Astrocyte of the spinal cord (primary cell): ENCODE measurements around the gene FCN3.
"Not testable (repeated sequence)": the region's sequence is repeated elsewhere in the genome, so short reads cannot be mapped to it uniquely, and the experiment has no call there.

ENCODE experiments used
- DNase-seq: peaks from one replicate; pipeline ENCODE4 v3.0.0; 2011; ENCODE audit warnings: low read depth, low spot score
- H3K4me3 ChIP-seq: 2 replicates; pipeline ENCODE4 v1.5.1; 2011; ENCODE audit warnings: low read depth, mild to moderate bottlenecking, low read length, moderate library complexity
- in situ Hi-C: cut with HindIII; loops from 2 replicates; pipeline ENCODE4 v1.10.0; 2017; ENCODE audit warnings: low sequenced_read_pairs
- TF ChIP-seq, protein P1 (sequence below): IDR thresholded peaks from 2 replicates; pipeline ENCODE4 v1.5.1; 2012; ENCODE audit warnings: low read depth, mild to moderate bottlenecking, low read length, inconsistent platforms

Gene FCN3

DNA sequence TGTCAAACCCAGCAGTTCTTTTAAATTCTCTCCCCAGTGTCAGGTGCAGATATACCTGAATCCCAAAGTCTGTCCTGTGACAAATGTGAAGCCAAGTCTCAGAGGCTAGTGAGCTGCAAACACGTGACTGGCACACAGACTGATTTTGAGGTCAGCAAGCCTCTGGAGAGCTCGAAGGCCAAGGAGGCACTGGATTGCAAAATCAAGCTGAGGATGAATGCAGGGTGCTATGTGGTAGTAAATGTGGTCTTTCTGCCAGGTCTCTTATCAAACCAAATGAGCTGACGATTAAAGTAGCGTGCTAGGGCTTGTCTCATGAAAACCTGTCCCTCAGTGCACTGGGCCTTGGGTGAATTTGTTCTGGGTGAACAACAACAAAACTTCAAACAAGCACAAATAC lies 38.4 kb upstream of the FCN3 start:
- no peak overlapping the region for H3K4me3 ChIP-seq
- in situ Hi-C loops = no loop called here
- DNase-seq = no peak
- TF ChIP-seq, protein P1, sequence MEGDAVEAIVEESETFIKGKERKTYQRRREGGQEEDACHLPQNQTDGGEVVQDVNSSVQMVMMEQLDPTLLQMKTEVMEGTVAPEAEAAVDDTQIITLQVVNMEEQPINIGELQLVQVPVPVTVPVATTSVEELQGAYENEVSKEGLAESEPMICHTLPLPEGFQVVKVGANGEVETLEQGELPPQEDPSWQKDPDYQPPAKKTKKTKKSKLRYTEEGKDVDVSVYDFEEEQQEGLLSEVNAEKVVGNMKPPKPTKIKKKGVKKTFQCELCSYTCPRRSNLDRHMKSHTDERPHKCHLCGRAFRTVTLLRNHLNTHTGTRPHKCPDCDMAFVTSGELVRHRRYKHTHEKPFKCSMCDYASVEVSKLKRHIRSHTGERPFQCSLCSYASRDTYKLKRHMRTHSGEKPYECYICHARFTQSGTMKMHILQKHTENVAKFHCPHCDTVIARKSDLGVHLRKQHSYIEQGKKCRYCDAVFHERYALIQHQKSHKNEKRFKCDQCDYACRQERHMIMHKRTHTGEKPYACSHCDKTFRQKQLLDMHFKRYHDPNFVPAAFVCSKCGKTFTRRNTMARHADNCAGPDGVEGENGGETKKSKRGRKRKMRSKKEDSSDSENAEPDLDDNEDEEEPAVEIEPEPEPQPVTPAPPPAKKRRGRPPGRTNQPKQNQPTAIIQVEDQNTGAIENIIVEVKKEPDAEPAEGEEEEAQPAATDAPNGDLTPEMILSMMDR = no peak

DNA sequence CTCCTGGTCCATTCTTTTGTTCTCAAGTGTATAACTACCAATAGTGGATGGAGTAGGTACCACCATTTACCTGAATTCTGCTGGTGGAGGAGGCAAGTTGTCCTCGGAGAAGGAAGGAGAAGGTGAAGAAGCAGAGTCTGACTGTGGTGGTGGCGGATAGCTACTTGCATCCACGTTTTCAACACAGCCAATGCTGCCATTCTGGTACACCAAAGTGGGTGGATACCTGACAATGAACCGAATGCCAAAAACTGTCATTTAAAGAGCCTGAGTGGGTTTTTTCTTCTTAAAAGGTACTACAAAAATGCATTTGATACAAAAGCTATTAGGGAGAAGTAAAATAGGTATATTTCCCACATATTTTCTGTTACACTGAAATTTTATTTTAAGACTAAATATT lies 37.9 kb upstream of the FCN3 start:
- no peak overlapping the region for H3K4me3 ChIP-seq
- DNase-seq = no peak
- TF ChIP-seq, protein P1 = no peak
- in situ Hi-C loops = no loop called here

DNA sequence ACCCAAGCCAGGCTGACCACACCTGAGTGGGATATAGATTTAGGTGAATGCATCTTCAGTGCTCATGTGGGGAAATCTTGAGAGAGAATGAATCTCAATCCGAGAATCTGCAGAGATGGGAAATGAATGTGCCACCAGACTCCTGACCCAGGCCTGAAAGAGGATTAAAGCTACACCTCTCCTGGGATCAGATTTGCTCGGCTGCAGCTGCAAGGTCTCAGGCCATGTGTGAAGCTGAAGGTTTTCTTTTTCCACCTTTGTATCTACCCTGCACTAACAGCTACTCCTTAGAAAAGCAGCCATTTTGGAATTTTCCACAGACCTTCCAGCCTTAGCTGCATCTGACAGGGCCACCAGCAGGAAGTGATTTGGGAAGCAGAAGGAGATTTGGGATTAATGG lies 36.1 kb upstream of the FCN3 start:
- TF ChIP-seq, protein P1 = no peak
- in situ Hi-C loops = no loop called here
- no peak for DNase-seq
- no peak overlapping the region for H3K4me3 ChIP-seq

DNA sequence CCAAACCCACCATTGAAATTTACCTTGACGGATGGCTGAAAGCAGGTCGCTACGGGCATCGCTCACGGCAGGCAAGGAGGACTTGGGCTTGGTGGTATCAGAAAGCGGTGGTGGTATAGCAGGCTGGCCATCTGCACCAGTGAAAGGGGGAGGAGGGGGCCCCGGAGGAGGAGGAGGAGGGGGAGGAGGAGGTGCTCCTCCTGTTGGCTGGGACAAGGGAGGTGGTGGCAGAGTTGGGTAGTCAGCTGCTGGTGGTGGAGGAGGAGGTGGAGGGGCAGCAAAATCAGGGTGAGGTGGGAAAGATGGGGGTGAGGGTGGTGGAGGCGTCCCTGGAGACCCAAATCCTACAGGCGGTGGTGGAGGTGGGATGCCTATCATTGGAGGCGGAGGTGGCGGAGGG lies 35.0 kb upstream of the FCN3 start:
- no peak overlapping the region for H3K4me3 ChIP-seq
- no peak for DNase-seq
- in situ Hi-C loops = no loop called here
- TF ChIP-seq, protein P1 = no peak

DNA sequence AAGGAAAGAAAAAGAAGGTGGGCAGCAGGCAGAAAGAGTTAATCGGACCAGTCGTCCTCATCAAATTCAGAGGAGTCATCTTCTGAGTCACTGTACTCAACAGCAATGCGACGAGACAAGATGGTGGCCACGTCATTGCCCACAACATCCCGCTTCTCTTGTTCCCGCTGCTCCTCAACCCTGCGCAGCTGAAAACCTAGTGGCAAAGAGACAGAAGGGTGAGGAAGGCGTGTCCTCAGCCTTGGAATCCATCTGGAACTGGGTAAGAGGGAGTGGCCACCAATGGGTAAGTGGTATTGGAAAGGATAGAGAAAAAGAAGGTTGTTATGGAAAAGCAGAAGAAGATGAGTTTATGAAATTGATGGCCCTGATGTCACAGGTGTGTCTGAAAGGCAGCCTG lies 33.5 kb upstream of the FCN3 start:
- TF ChIP-seq, protein P1 = no peak
- in situ Hi-C loops = no loop called here
- no peak overlapping the region for H3K4me3 ChIP-seq
- DNase-seq = peak; percentile 66

DNA sequence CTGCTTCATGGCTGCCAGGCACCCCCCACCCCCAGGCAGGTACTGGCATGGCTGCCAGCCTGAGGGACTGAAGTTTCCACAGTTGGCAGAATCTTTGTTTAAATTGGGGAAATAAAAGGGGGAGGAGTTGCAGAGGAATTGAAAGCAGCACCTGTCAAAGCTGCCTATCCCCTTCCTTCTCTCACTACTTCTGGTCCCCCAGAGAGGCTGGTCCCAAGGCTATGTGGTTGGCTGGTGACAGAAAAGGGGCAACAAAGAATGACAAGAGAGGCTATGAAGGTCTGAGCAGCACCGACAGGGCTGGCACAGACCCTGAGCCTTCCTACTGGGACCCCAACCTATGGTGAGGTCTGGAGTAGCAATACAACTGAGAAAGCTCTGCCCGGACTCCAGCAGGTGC lies 32.2 kb upstream of the FCN3 start:
- DNase-seq, in situ Hi-C loops, H3K4me3 ChIP-seq: not testable (repeated sequence)

DNA sequence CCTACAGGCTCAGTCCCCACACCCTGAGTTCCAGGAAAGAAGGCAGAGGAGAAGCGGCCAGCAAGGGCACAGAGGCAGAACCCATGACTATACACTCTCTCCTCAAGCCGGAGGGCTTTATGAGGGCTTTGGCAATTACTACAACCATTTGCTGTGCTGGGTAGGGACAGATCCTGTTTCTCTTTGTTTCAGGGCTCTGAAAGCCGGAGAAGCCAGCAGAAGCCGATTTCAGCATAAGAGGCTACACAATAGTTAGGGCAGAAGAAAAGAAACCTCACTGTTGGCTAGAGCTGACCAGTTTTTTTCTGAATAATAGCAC lies 31.7 kb upstream of the FCN3 start:
- no peak for DNase-seq
- TF ChIP-seq, protein P1 = no peak
- H3K4me3 ChIP-seq = no peak overlapping the region
- in situ Hi-C loops = no loop called here

DNA sequence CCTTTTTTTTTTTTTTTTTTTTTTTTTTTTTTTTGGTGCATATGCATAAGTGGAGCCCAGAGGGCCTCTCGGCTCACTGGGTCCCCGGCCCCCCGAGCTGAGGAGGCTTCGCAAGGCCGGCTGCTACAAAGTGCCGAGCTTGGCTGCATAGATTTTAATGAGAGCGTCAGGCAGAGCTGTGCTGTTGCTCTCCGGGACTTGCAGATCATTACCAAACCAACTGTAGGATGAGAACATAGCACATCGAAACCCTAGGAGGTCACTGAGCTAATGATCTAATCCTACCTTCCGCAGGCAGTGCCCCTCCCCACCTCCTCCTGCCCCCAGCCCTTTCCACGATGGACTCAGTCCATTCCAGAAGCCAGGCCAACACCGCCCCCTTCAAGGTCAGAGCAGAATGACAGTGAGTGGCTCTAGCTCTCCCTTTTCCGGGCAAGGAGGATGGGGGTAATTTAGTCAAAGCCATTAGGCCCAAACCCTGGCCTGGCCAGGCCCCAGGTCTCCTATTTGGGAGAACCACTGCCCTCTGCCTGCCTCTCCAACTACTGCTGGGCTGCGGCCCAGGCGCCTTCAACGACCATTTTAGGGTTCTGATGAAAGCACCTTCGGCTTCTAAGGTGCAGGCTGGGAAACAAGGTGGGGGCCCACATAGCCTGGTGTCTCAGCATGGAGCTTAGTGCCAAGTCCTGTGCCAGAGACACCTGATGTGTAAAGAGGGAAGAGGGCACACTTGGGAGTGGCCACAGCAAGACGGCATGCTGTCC lies 31.2 kb upstream of the FCN3 start:
- in situ Hi-C loops, H3K4me3 ChIP-seq, DNase-seq: not testable (repeated sequence)
